H9 (cell line): ENCODE data around the gene UGT1A5. TPM values are rescaled to one million over a fixed set of nuclear protein-coding genes. Genes with fewer than 3 reads are reported as not detected.
"Not testable (repeated sequence)": the region's sequence is repeated elsewhere in the genome, so short reads cannot be mapped to it uniquely, and the experiment has no call there.

Experiments
- DNase-seq: peaks from one replicate; pipeline ENCODE4 v3.0.0-alpha.2; 2017
- H2AFZ ChIP-seq: one replicate; pipeline ENCODE4 v1.6.1; 2013; ENCODE audit warnings: mild to moderate bottlenecking, low read length, control low read depth, moderate library complexity
- H2AK5ac ChIP-seq: 2 replicates; pipeline ENCODE4 v1.6.1; 2013; ENCODE audit warnings: low read length, control low read depth, mixed read lengths; ENCODE audit not compliant: insufficient read length
- H2BK120ac ChIP-seq: one replicate; pipeline ENCODE4 v1.6.1; 2013; ENCODE audit warnings: low read depth, mild to moderate bottlenecking, low read length, control low read depth, inconsistent platforms; ENCODE audit not compliant: poor library complexity, severe bottlenecking
- H2BK12ac ChIP-seq: 2 replicates; pipeline ENCODE4 v1.6.1; 2013; ENCODE audit warnings: low read length, control low read depth, mixed read lengths, low read depth; ENCODE audit not compliant: insufficient read length
- H2BK15ac ChIP-seq: 2 replicates; pipeline ENCODE4 v1.6.1; 2013; ENCODE audit warnings: low read depth, low read length, control low read depth
- H2BK20ac ChIP-seq: one replicate; pipeline ENCODE4 v1.6.1; 2013; ENCODE audit warnings: low read depth, mild to moderate bottlenecking, low read length, control low read depth, inconsistent platforms; ENCODE audit not compliant: poor library complexity, severe bottlenecking
- H2BK5ac ChIP-seq: 2 replicates; pipeline ENCODE4 v1.6.1; 2013; ENCODE audit warnings: low read length, control low read depth, mixed read lengths; ENCODE audit not compliant: insufficient read length
- H3K14ac ChIP-seq: 2 replicates; pipeline ENCODE4 v1.6.1; 2013; ENCODE audit warnings: low read length, control low read depth; ENCODE audit not compliant: insufficient read depth
- H3K18ac ChIP-seq: 2 replicates; pipeline ENCODE4 v1.6.1; 2013; ENCODE audit warnings: low read depth, mild to moderate bottlenecking, mixed read lengths, low read length, control low read depth; ENCODE audit not compliant: insufficient read length
- H3K23ac ChIP-seq: 2 replicates; pipeline ENCODE4 v1.6.1; 2013; ENCODE audit warnings: low read length, control low read depth, mixed read lengths, low read depth; ENCODE audit not compliant: insufficient read length
- H3K23me2 ChIP-seq: 2 replicates; pipeline ENCODE4 v1.6.1; 2013; ENCODE audit warnings: low read depth, mild to moderate bottlenecking, mixed read lengths, low read length, control low read depth; ENCODE audit not compliant: insufficient read length, poor library complexity, severe bottlenecking
- H3K27ac ChIP-seq: 2 replicates; pipeline ENCODE4 v1.5.1; 2013; ENCODE audit warnings: low read length, control low read depth, mixed read lengths, low read depth; ENCODE audit not compliant: insufficient read length
- H3K27me3 ChIP-seq: 2 replicates; pipeline ENCODE4 v1.6.1; 2013; ENCODE audit warnings: low read length, control low read depth, inconsistent platforms; ENCODE audit not compliant: insufficient read depth
- H3K4ac ChIP-seq: 2 replicates; pipeline ENCODE4 v1.6.1; 2013; ENCODE audit warnings: low read depth, mild to moderate bottlenecking, control low read depth, inconsistent platforms, low read length, moderate library complexity
- H3K4me1 ChIP-seq: 2 replicates; pipeline ENCODE4 v1.6.1; 2013; ENCODE audit warnings: low read length, control low read depth, inconsistent platforms; ENCODE audit not compliant: insufficient read depth
- H3K4me2 ChIP-seq: 2 replicates; pipeline ENCODE4 v1.6.1; 2013; ENCODE audit warnings: low read length, control low read depth, mixed read lengths; ENCODE audit not compliant: insufficient read length, insufficient read depth
- H3K56ac ChIP-seq: 2 replicates; pipeline ENCODE4 v1.6.1; 2013; ENCODE audit warnings: low read depth, mild to moderate bottlenecking, mixed read lengths, low read length, control low read depth; ENCODE audit not compliant: insufficient read length
- H3K79me1 ChIP-seq: 2 replicates; pipeline ENCODE4 v1.6.1; 2013; ENCODE audit warnings: low read depth, mild to moderate bottlenecking, moderate library complexity, low read length, control low read depth, inconsistent platforms; ENCODE audit not compliant: insufficient read depth, poor library complexity, severe bottlenecking
- H3K79me2 ChIP-seq: 2 replicates; pipeline ENCODE4 v1.6.1; 2013; ENCODE audit warnings: low read length, control low read depth, inconsistent platforms; ENCODE audit not compliant: insufficient read depth
- H3K9ac ChIP-seq: 2 replicates; pipeline ENCODE4 v1.6.1; 2013; ENCODE audit warnings: low read length, control low read depth, mixed read lengths; ENCODE audit not compliant: insufficient read length; ENCODE audit errors: extremely low read depth
- H3K9me3 ChIP-seq: one replicate; pipeline ENCODE4 v1.6.1; 2013; ENCODE audit warnings: low read depth, low read length, inconsistent platforms; ENCODE audit not compliant: control insufficient read depth
- H3T11ph ChIP-seq: one replicate; pipeline ENCODE4 v1.6.1; 2013; ENCODE audit warnings: mild to moderate bottlenecking, low read length, control low read depth, inconsistent platforms
- H4K20me1 ChIP-seq: one replicate; pipeline ENCODE4 v1.6.1; 2013; ENCODE audit not compliant: control insufficient read depth, insufficient read length, insufficient read depth
- H4K5ac ChIP-seq: 2 replicates; pipeline ENCODE4 v1.6.1; 2013; ENCODE audit warnings: low read depth, mild to moderate bottlenecking, mixed read lengths, low read length, control low read depth; ENCODE audit not compliant: insufficient read length
- H4K8ac ChIP-seq: replicated peaks from 2 replicates; pipeline ENCODE4 v1.6.1; 2013; ENCODE audit warnings: low read length, control low read depth, mixed read lengths, low read depth; ENCODE audit not compliant: insufficient read length
- H4K91ac ChIP-seq: 2 replicates; pipeline ENCODE4 v1.6.1; 2013; ENCODE audit warnings: low read depth, mild to moderate bottlenecking, moderate library complexity, mixed read lengths, low read length, control low read depth; ENCODE audit not compliant: insufficient read length
- H3K27ac Mint-ChIP-seq, 3 experiments: 2 replicates in 2 of 3; 3 replicates in 1 of 3; pipeline ENCODE4 v1.8.0; 2020 to 2021; ENCODE audit warnings: mixed read lengths in 3 of 3, mild to moderate bottlenecking in 1 of 3, moderate library complexity in 1 of 3
- H3K27me3 Mint-ChIP-seq: 2 replicates; pipeline ENCODE4 v1.8.0; 2021; ENCODE audit warnings: low read depth, mild to moderate bottlenecking, moderate library complexity, mixed read lengths
- H3K36me3 Mint-ChIP-seq, 3 experiments: 2 replicates in 2 of 3; 3 replicates in 1 of 3; pipeline ENCODE4 v1.8.0; 2020 to 2021; ENCODE audit warnings: low read depth in 3 of 3, mixed read lengths in 3 of 3; ENCODE audit not compliant: insufficient read depth in 1 of 3
- H3K4me1 Mint-ChIP-seq, 2 experiments: 2 replicates each; pipeline ENCODE4 v1.8.0; 2020; ENCODE audit warnings: mixed read lengths in 2 of 2
- H3K4me3 Mint-ChIP-seq, 2 experiments: 2 replicates in 1 of 2; 3 replicates in 1 of 2; pipeline ENCODE4 v1.8.0; 2020 to 2021; ENCODE audit warnings: mild to moderate bottlenecking in 2 of 2, mixed read lengths in 2 of 2, moderate library complexity in 1 of 2
- H3K9me3 Mint-ChIP-seq, 2 experiments: 2 replicates in 1 of 2; 3 replicates in 1 of 2; pipeline ENCODE4 v1.8.0; 2020; ENCODE audit warnings: mild to moderate bottlenecking in 2 of 2, mixed read lengths in 2 of 2, moderate library complexity in 1 of 2
- WGBS: extraction: QIAGEN DNeasy Blood & Tissue Kit; methylation state at CpG from one replicate; pipeline ENCODE4 v1.1.7; 2013; ENCODE audit warnings: missing lambda C conversion rate, low lambda C conversion rate, mixed read lengths; ENCODE audit not compliant: insufficient read length; ENCODE audit errors: extremely low coverage; 5-methylcytosine and 5-hydroxymethylcytosine counted together
- total RNA-seq: library from RNA; stranded (reverse); gene quantifications from 2 replicates; pipeline ENCODE4 v1.2.1, GENCODE V29; 2021
- TF ChIP-seq, protein P1 (sequence below): fragments of 200-600 bp; sonication (generic); conservative IDR thresholded peaks from 3 replicates; pipeline ENCODE4 v1.8.0; 2021; ENCODE audit warnings: antibody characterized with exemption, mild to moderate bottlenecking

UGT1A5 gene
- total RNA-seq, 1 experiment from 2014 or later, result not detected

DNA sequence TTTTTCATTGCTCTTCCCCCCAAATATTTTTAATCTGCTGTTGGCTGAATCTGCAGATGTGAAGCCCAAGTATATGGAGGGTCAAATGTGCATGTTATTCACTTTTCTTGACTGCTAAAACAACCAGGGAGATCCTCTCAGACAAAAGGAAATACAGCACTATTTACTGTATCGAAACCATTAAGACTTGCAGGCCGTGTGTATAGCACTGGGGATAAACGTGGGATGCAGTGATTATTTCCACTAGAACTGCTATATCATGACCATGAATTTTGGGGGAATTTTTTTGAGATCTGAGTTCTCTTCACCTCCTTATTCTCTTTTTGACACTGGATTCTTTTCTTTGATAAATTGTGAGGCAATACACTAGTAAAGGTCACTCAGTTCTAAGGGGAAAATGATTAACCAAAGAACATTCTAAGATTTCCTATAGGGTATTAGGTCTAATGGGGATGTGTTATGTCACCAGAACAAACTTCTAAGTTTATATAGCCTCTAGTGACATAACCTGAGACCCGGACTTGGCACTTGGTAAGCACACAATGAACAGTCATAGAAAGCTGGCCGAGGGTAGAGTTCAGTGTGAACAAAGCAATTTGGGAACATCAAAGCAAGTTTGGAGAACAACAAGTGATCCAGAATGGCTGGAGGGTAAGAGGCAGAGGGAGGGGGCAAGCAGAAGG, 32.5 kb downstream of the UGT1A5 start:
- Histone ChIP-seq H3T11ph (no peak overlapping the region), H2AK5ac (no peak overlapping the region), H3K9ac (no peak overlapping the region), H4K91ac (no peak overlapping the region), H2AFZ (no peak overlapping the region), H3K79me2 (no peaks in the 10 kb centered on the region), H3K4me1 (no peaks in the 10 kb centered on the region), H2BK12ac (no peak overlapping the region), H2BK20ac (no peak overlapping the region), H4K20me1 (no peaks in the 10 kb centered on the region), H3K4ac (no peak overlapping the region), H2BK120ac (no peak overlapping the region), H3K18ac (no peak overlapping the region), H4K5ac (no peak overlapping the region), H3K14ac (no peak overlapping the region), H3K27ac (no peak overlapping the region), H2BK15ac (no peak overlapping the region), H3K4me2 (no peak overlapping the region), H3K56ac (no peak overlapping the region), H3K9me3 (no peaks in the 10 kb centered on the region), H2BK5ac (no peak overlapping the region), H3K23ac (no peak overlapping the region), H3K27me3 (no peaks in the 10 kb centered on the region), H3K79me1 (no peaks in the 10 kb centered on the region), H3K23me2 (no peaks in the 10 kb centered on the region), H4K8ac (no peak overlapping the region)
- Mint-ChIP-seq H3K27ac (no peak overlapping the region), H3K4me3 (no peak overlapping the region), H3K36me3 (peaks cover 6 to 7% (median 6%) of the 10 kb centered on the region in 3 experiments; a peak in 5 of 7 replicates), H3K27me3 (peaks cover 9% of the 10 kb centered on the region), H3K4me1 (no peaks in the 10 kb centered on the region), H3K9me3 (peaks cover 22 to 27% of the 10 kb centered on the region in 2 experiments)
- WGBS, result no CpG with 5 or more reads among the region's 5 CpGs
- TF ChIP-seq, protein P1, sequence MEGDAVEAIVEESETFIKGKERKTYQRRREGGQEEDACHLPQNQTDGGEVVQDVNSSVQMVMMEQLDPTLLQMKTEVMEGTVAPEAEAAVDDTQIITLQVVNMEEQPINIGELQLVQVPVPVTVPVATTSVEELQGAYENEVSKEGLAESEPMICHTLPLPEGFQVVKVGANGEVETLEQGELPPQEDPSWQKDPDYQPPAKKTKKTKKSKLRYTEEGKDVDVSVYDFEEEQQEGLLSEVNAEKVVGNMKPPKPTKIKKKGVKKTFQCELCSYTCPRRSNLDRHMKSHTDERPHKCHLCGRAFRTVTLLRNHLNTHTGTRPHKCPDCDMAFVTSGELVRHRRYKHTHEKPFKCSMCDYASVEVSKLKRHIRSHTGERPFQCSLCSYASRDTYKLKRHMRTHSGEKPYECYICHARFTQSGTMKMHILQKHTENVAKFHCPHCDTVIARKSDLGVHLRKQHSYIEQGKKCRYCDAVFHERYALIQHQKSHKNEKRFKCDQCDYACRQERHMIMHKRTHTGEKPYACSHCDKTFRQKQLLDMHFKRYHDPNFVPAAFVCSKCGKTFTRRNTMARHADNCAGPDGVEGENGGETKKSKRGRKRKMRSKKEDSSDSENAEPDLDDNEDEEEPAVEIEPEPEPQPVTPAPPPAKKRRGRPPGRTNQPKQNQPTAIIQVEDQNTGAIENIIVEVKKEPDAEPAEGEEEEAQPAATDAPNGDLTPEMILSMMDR, result no peak
- no peak for DNase-seq

DNA sequence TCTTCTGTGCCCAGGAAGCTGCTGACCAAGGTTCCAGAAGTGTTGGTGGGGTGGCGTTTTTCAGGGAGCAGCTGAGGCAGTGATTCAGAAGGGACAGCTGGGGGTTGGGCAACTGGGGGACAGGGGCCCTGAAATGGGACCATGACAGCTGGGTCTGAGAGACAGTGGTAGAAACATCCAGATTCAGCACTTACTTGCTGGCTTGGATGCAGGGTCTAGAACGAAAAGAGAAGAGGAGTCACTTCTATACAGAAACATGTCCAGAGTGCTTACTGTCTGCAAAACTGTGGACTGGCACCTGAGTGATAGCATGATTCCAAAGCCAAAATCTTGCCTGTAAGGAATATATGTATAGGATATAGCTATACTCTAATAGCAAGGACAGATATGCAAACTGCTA, 33.1 kb downstream of the UGT1A5 start:
- H3K4me3 Mint-ChIP-seq, H3K9ac ChIP-seq, H3K4me1 ChIP-seq, H3K27me3 ChIP-seq, H2AFZ ChIP-seq, H3K79me2 ChIP-seq, H2BK120ac ChIP-seq, DNase-seq, H2BK5ac ChIP-seq, H3T11ph ChIP-seq, H3K27ac Mint-ChIP-seq, H3K23ac ChIP-seq, H3K27ac ChIP-seq, H3K23me2 ChIP-seq, H2BK20ac ChIP-seq, H3K9me3 ChIP-seq, H3K18ac ChIP-seq, H4K5ac ChIP-seq, H3K79me1 ChIP-seq, H3K14ac ChIP-seq, H4K91ac ChIP-seq, H2BK12ac ChIP-seq, H3K4me2 ChIP-seq, H2BK15ac ChIP-seq, H3K36me3 Mint-ChIP-seq, H3K4me1 Mint-ChIP-seq, H3K4ac ChIP-seq, H4K20me1 ChIP-seq, H3K56ac ChIP-seq, H4K8ac ChIP-seq, H2AK5ac ChIP-seq, H3K27me3 Mint-ChIP-seq: not testable (repeated sequence)
- peaks cover 28 to 33% of the 10 kb centered on the region in 2 experiments for H3K9me3 Mint-ChIP-seq
- no CpG with 5 or more reads among the region's 2 CpGs for WGBS
